Activated naive CD8-positive, alpha-beta T cell treated with anti-CD3 and anti-CD28 coated beads for 36 hours (primary cell): ENCODE results near the gene GMPR. TPM values are rescaled to one million over a fixed set of nuclear protein-coding genes. Genes with fewer than 3 reads are reported as not detected.

Experiments
- DNase-seq: peaks from one replicate; pipeline ENCODE4 v3.0.0; 2021
- H3K27ac Mint-ChIP-seq: one replicate; pipeline ENCODE4 v1.8.0; 2022; ENCODE audit warnings: mild to moderate bottlenecking, moderate library complexity, mixed read lengths
- H3K27me3 Mint-ChIP-seq: one replicate; pipeline ENCODE4 v1.8.0; 2022; ENCODE audit warnings: mild to moderate bottlenecking, mixed read lengths
- H3K36me3 Mint-ChIP-seq: one replicate; pipeline ENCODE4 v1.8.0; 2021; ENCODE audit warnings: mild to moderate bottlenecking, mixed read lengths
- H3K4me1 Mint-ChIP-seq: one replicate; pipeline ENCODE4 v1.8.0; 2021; ENCODE audit warnings: mixed read lengths
- H3K4me3 Mint-ChIP-seq: one replicate; pipeline ENCODE4 v1.8.0; 2022; ENCODE audit warnings: mild to moderate bottlenecking, moderate library complexity, mixed read lengths
- H3K9me3 Mint-ChIP-seq: one replicate; pipeline ENCODE4 v1.8.0; 2022; ENCODE audit warnings: mixed read lengths
- total RNA-seq, 2 experiments: library from RNA; stranded (reverse); gene quantifications; one replicate each; pipeline ENCODE4 v1.2.3, GENCODE V29; 2021

Gene GMPR
- total RNA-seq, 2 experiments from 2014 or later = 2.6 to 3.3 TPM

DNA sequence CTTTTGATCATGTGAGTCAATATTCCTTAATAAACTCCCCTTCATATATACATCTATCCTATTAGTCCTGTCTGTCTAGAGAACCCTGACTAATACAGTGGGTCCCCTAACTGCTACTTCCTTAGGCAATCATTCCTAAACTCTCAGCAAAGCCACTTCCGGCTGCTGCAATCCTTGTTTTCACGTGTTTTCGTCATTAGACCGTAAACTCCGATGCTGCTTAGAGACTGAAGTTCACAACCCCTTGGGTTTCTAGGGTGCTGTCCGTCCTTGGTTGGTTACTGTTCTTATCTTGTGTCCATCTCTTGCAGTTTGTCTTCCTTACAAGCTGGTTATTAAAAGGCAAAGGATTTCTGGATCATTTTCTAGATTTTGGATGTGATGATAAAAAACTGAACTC, 106.4 kb downstream of the GMPR start:
- no peaks in the 10 kb centered on the region for H3K9me3 Mint-ChIP-seq
- no peaks in the 10 kb centered on the region for H3K27me3 Mint-ChIP-seq
- no peak overlapping the region for H3K27ac Mint-ChIP-seq
- H3K4me1 Mint-ChIP-seq = peaks cover 3% of the 10 kb centered on the region
- H3K4me3 Mint-ChIP-seq = no peak overlapping the region
- no peak for DNase-seq
- no peaks in the 10 kb centered on the region for H3K36me3 Mint-ChIP-seq

Other genes starting within 250 kb of the GMPR start
- 1 to 10 TPM; 8.4 to 10.0 TPM for gene MYLIP, start 109.5 kb upstream of the GMPR start, total RNA-seq